ENCODE data around the gene CEACAM4. TPM values are rescaled to one million over a fixed set of nuclear protein-coding genes. Genes with fewer than 3 reads are reported as not detected.
"Not testable (repeated sequence)": the region's sequence is repeated elsewhere in the genome, so short reads cannot be mapped to it uniquely, and the experiment has no call there.

CEACAM4 gene
- total RNA-seq, 1 donor from 2014 or later, result not detected

GRCh38 chr19:41582577-41583182 lies 44.2 kb downstream of the CEACAM4 start:
- not testable (repeated sequence) for DNase-seq

- not testable (repeated sequence) for DNase-seq
Observed at GRCh38 chr19:41581068-41581467, 45.8 kb downstream of the CEACAM4 start.

DNA sequence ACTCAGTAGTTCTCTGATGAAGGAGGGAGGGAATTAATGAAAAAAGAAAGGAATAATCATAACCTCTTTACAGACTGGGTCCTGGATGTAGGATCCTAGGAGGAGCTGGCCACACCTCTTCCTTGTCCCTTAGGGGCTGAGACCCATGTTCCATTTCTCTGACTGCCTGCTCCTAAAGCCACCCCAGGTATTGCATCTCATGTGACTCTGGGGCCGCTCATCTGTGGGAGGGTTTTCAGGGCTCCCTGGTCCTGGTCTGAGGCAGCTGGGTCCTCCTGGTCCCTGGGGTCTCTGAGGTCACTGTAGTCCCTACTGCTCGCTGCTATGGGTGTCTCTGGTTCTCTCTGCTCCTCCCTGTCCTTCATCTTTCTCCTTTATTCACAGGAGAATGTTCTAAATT lies 48.0 kb downstream of the CEACAM4 start:
- no peak for DNase-seq

- DNase-seq, result no peak
Observed at GRCh38 chr19:41577833-41578232, 49.0 kb downstream of the CEACAM4 start.

- no peak for DNase-seq
Observed at GRCh38 chr19:41577144-41577830, 49.6 kb downstream of the CEACAM4 start.

GRCh38 chr19:41575998-41576397 lies 50.9 kb downstream of the CEACAM4 start, which contains the start of gene CEACAM21:
Gene CEACAM21, plus strand, starts transcription at chr19:41576166. Its CDS starts 109 bp downstream, at chr19:41576275.
- DNase-seq, result no peak

DNA sequence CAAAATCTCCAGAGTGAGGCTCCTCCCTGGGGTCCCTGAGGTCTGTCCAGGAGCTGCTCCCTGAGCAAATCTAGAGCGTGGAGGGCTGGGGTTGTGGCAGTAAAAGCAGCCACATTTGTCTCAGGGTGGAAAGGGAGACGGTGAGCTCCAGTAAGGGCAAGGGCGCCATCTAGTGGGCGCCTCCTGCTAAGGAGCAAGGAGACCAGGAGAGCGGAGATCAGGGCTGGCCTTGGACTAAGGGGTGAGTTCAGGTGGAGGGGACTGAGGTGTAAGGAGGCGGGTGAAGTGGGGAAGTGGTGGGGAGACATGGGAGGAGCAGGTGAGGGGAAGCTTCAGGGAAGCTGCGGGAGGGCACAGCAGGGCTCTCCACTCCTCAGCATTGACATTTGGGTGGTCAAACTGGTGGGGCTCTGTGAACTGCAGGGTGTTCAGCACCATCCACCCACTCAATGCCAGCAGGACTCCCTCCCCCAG lies 56.2 kb downstream of the CEACAM4 start:
- peak; percentile 22 for DNase-seq

GRCh38 chr19:41570179-41570578 lies 56.7 kb downstream of the CEACAM4 start:
- DNase-seq, result no peak

DNA sequence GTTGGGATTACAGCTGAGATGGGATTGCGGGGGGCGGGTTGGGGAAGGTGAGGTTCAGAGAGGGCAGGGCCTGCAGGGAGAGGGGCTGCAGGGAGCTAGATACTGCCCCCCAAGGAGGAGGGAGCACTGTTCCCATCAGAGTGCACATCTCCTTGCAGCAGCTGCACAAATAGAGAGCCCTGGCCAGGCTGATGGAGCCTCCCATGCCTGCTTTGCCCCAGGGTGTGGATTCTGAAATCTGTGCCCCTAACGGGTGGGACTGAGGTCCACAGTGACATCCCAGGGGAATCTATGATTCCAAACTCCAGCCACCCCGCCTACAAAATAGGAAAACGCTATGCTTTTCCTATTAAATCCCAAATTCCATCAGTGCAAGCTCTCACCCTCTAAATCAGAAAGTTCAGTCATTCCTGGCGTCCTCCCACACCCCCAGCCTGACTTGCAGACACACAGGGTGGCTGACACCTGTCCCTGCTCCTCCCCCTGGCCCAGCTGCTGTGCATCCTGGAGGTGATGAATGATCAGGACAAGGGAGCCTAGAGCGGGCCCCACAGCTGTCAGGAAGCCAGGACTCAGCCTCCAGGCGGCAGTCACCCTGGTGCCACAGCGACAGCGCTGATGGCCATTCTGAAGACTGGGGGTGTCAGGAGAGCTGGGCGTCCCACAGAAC lies 57.3 kb downstream of the CEACAM4 start:
- DNase-seq, result no peak

Small RNA genes lying within 50 kb of the gene (small RNA-seq; reads per million reads assigned to genes)
- gene AC243960.4, result not detected

Other genes with a start within 250 kb of the CEACAM4 start
- 14.8 TPM for gene EXOSC5, start 229.7 kb downstream of the CEACAM4 start, total RNA-seq
- gene BCKDHA, start 229.3 kb downstream of the CEACAM4 start, total RNA-seq, result 24.5 TPM
- 0.16 TPM for gene B3GNT8, start 199.7 kb downstream of the CEACAM4 start, total RNA-seq
- 14.5 TPM for gene DMAC2, start 187.2 kb downstream of the CEACAM4 start, total RNA-seq
- gene ERICH4, start 183.9 kb downstream of the CEACAM4 start, total RNA-seq, result not detected
- gene CEACAM21, start 50.9 kb downstream of the CEACAM4 start, total RNA-seq, result 1.6 TPM
- not detected for gene CEACAM7, start 61.2 kb upstream of the CEACAM4 start, total RNA-seq
- not detected for gene CEACAM5, start 81.6 kb upstream of the CEACAM4 start, total RNA-seq
- not detected for gene CEACAM6, start 128.5 kb upstream of the CEACAM4 start, total RNA-seq
- not detected for gene CEACAM3, start 169.5 kb upstream of the CEACAM4 start, total RNA-seq
- not detected for gene LYPD4, start 217.6 kb upstream of the CEACAM4 start, total RNA-seq
- gene DMRTC2, start 218.0 kb upstream of the CEACAM4 start, total RNA-seq, result not detected
- 405 TPM for gene RPS19, start 233.2 kb upstream of the CEACAM4 start, total RNA-seq

Measured in occipital lobe (tissue), 3 donors.